GM18861 (cell line): ENCODE measurements around the gene LUC7L.
"Not testable (repeated sequence)": the region's sequence is repeated elsewhere in the genome, so short reads cannot be mapped to it uniquely, and the experiment has no call there.

Experiments used
- ATAC-seq: cut with Tn5 transposase; IDR thresholded peaks from one replicate; pipeline ENCODE4 v1.9.1; 2021; ENCODE audit not compliant: unreplicated experiment

LUC7L gene

DNA sequence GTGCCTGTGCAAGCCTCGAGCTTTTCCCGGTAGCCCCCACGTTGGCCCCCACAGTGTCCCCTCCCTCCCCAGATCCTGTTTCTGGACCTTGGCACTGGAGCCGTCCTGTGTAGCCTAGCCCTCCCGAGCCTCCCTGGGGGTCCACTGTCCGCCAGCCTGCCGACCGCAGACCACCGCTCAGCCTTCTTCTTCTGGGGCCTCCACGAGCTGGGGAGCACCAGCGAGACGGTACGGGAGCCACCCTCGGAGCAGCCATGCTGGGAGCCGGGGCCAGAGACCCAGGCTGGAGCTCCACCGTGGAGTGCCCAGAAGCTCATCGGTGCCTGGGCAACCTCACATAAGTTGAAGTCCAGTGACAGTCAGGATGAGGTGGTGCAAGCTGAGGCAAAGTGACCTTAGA, 34.7 kb upstream of the LUC7L start:
- ATAC-seq = no peak

GRCh38 chr16:263182-263774, 34.0 kb upstream of the LUC7L start:
- ATAC-seq = no peak

- ATAC-seq = no peak
Observed at GRCh38 chr16:262121-262745, 33.0 kb upstream of the LUC7L start.

- no peak for ATAC-seq
Observed at GRCh38 chr16:261031-261691, 31.9 kb upstream of the LUC7L start.

DNA sequence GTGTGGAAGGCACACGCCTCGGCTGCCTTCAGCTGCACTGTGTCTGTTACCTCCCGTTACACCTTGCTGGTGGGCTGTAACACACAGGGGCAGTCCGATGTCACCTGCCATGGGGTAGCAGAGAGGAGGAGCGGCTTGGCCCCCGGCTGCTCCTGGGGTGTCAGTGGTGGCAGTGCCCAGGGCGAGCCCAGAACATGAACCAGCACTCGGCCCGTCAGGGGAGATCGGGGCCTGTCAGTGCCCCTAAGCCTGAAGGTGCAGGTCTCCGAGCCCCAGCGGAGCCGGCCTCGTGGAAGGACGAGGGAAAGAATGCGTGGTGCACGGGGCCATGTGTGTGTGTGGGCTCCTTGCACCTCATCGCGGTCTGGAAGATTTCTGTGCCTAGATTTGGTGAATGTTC, 31.1 kb upstream of the LUC7L start:
- ATAC-seq = no peak

DNA sequence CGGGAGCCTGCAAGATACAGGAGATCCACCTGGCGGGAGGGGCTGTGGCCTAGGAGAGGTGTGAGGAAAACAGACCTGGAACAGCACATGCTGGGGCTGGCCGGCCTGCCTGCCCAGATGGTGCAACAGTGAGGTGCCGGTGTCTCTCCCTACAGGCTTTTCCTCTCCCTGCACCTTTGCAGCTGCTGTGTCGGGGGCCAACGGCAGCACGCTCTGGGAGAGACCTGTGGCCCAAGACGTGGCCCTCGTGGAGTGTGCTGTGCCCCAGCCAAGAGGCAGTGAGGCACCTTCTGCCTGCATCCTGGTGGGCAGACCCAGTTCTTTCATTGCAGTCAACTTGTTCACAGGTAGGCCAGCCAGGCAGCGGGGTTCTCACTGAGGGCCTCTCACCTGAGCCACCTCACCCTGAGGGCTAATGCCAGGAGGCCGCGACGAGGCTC, 30.6 kb upstream of the LUC7L start:
- no peak for ATAC-seq

GRCh38 chr16:259226-259625, 30.0 kb upstream of the LUC7L start:
- no peak for ATAC-seq

GRCh38 chr16:258091-258490, 28.8 kb upstream of the LUC7L start:
- not testable (repeated sequence) for ATAC-seq

- ATAC-seq = no peak
Observed at GRCh38 chr16:255183-255582, 25.9 kb upstream of the LUC7L start.

DNA sequence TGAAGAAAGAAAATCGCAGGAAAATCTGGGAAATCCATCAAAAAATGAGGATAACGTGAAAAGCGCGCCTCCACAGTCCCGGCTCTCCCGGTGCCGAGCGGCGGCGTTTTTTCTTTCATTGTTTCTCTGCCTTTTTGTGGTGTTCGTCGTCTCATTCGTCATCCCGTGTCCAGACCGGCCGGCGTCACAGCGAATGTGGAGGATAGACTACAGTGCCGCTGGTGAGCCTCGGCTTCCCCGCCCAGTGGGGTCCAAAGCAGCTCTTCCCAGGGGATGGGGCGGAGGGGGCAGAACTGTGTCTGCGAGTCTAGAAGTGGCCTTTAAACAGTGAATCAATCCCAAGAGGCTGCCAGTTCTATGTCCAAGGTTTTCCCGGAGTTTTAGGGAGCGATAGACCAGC, 25.2 kb upstream of the LUC7L start:
- no peak for ATAC-seq

GRCh38 chr16:253833-254232, 24.6 kb upstream of the LUC7L start:
- ATAC-seq = no peak

GRCh38 chr16:252366-253337, 23.4 kb upstream of the LUC7L start:
- no peak for ATAC-seq

DNA sequence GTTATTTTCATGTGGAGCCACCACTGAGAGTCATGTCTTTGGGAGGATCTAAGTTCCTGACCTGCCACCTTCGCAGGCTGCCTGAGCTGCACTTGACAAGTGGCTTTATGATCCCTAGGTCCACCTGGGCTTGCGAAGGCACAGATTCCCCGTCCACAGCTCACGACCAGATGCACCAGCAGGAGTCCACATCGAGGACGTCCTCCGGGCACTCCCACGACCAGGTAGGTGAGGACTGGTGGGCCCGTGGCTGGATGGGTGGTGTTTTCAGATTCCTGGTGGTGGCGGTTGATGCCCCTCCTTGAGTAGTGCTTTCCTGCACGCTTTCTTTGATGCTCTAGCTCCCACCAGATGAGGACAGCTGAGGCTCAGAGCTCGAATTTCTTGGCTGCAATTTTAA, 20.2 kb upstream of the LUC7L start:
- no peak for ATAC-seq

DNA sequence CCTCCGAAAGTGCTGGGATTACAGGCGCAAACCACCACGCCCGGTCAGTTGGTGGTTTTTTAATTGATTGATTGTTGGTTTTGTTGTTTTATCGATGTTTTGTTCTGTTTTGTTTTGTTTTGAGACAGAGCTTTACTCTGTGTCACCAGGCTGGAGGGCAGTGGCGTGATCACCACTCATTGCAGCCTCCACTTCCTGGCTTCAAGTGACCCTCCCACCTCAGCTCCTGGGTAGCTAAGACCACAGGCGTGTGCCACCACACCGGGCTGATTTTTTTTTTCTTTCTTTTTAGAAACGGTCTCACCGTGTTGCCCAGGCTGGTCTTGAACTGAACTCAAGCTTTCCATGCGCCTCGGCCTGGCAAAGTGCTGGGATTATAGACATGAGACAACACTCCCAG, 17.8 kb upstream of the LUC7L start:
- ATAC-seq = no peak

GRCh38 chr16:245105-245504, 15.9 kb upstream of the LUC7L start:
- no peak for ATAC-seq

- ATAC-seq = no peak
Observed at GRCh38 chr16:243348-243747, 14.1 kb upstream of the LUC7L start.

- no peak for ATAC-seq
Observed at GRCh38 chr16:242281-242680, 13.0 kb upstream of the LUC7L start.

- ATAC-seq = no peak
Observed at GRCh38 chr16:240559-240958, 11.3 kb upstream of the LUC7L start.

- no peak for ATAC-seq
Observed at GRCh38 chr16:239948-240277, 10.7 kb upstream of the LUC7L start.

DNA sequence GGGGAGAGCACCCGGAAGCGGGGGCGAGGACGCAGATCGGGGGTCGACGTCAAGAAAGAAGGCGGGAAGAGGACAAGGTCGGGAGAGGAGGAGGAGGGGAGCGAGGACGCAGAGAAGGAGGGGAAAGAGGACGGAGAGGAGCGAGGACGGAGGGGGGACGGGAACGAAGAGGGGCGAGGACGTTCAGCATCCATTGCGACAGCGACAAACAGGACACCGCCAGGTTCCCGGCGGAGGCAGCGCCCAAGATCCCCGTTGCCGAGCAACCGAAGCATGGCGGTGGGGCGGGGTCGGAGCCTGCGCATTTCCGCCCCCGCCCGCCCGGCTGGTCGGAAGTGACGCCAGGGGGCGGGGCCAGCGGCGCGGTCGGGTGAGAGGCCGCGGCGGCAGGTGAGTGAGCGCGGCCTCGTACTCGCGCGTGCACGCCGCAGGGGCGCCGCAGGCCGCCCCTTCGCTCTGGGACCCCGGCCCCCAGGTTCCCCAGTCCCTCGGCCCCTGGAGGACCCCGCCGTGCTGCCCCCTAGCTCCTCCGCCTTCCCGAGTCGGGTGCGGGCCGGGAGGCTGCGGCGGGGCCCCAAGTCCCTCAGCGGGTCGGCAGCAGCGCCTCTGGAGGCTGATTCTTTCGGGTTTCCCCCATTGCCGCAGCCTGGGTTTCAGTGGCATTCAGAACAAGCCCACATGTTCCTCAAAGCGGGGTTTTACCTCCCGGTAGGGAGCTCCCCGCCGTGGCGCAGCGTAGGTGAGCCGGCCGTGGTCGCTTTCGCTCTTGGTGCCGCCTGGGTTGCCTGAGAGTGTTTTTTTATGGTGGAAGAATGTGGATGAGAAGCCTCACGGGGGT, 5.4 kb upstream of the LUC7L start, which contains the start of gene FAM234A:
TSS of gene FAM234A (plus strand) at position 354 of the 838 bp plus-strand sequence. CDS start 19,593 bp downstream, outside the sequence.
- peak; percentile 80 for ATAC-seq
